ENCODE measurements around the gene TMEM208. TPM values are rescaled to one million over a fixed set of nuclear protein-coding genes. Genes with fewer than 3 reads are reported as not detected.
A peak's percentile ranks its signal among the peaks of the same experiment; 100 is the strongest.

TMEM208 gene
- total RNA-seq, 1 donor from 2014 or later, result 24.5 TPM

DNA sequence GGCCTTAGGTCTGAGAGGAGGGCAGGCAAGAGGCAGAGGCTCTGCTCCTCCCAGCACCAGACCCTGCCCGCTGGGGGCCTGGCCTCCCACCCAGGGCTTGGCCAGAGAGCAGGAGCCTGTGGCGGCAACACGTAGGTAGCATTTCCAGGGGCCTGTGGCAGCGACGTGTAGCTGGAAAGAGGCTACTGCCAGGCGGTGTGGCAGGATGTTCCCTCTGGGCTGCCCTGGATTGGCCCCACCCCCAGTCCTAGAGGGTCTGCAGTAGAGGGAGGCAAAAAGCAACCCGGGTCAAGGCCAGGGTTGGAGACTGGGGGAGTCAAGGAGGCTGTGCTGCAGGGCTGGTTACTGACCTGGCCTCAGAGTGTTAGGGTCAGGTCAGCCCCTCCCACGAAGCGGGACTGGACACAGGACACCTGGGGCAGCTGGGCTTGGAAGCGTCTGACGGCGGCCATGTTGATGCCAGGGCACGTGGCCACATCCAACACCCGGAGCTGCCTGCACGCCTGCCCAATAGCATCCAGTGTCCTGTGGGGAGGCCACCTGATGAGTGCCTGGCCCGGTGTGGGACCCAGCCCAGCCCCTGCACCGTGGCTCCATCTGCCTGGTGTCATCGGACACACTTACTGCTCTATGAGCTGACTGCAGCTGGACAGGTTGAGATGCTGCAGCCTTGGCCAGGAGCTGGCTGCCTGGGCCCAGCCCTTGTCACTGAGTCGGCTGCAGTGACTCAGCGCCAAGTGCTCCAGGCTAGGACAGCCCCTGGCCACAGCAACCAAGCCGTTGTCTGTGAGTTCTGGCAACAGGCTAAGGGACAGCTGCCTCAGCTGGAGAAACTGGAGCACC lies 19.5 kb upstream of the TMEM208 start:
- peak overlapping the region; percentile 23 for H3K27ac ChIP-seq (ENCODE audit: low read depth, low read length)
- peaks cover 28 to 44% (median 35%) of the 10 kb centered on the region in 3 donors for H3K4me1 ChIP-seq (ENCODE audit: control insufficient read depth in 3 of 3, insufficient read depth in 3 of 3, low read length in 3 of 3)
- no peaks in the 10 kb centered on the region for H3K9me3 ChIP-seq (ENCODE audit: control insufficient read depth in 3 of 3, low read length in 3 of 3)
- H3K9ac ChIP-seq (ENCODE audit: low read depth in 1 of 3, low read length in 3 of 3), result peak overlapping the region in 1 of 3 donors; percentile 43
- H3K27me3 ChIP-seq (ENCODE audit: control insufficient read depth in 3 of 3, insufficient read depth in 3 of 3, low read length in 3 of 3), result no peaks in the 10 kb centered on the region
- H3K4me3 ChIP-seq (ENCODE audit: low read length in 3 of 3), result peak overlapping the region in 1 of 3 donors; percentile 45
- H3K36me3 ChIP-seq (ENCODE audit: control insufficient read depth in 3 of 3, insufficient read depth in 3 of 3, low read length in 3 of 3), result peaks cover 2 to 13% (median 7%) of the 10 kb centered on the region in 3 donors

DNA sequence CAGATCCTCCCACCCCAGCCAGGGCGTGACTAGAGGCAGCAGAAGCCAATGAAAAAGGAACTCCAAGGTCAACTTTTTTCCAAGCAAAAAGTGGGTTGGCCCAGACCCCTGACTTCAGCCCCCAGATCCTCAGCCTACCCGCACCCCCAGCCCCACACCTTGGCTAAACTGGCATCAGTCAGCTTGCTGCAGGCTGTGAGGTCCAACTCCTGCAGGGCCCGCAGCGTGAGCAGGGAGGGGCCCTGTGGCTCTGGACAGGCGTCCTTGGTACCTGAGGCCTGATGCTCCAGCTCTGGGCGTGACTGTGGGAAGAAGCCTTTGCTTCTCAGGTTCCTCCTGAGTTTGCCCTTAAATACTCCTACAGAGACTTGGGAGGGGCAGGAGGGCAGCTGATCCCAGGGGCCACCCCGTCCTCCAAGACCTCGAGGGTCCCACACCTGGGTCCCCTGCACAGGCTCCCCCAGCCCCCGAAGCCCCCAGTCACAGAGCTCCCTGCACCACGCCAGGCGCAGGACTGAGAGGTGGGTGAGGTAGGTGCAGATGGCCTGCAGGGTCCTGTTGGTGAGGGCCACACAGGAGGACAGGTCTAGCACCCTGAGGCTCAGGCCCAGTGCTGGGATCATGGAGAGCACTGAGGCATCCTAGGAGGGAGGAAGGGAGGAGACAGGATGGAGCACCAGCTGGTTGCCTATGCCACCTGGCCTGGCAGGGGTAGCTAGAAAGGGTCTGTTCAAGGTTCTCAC lies 18.6 kb upstream of the TMEM208 start:
- peaks cover 0 to 13% (median 7%) of the 10 kb centered on the region in 3 donors for H3K36me3 ChIP-seq (ENCODE audit: control insufficient read depth in 3 of 3, insufficient read depth in 3 of 3, low read length in 3 of 3)
- H3K27ac ChIP-seq (ENCODE audit: low read depth, low read length), result peak overlapping the region; percentile 23

DNA sequence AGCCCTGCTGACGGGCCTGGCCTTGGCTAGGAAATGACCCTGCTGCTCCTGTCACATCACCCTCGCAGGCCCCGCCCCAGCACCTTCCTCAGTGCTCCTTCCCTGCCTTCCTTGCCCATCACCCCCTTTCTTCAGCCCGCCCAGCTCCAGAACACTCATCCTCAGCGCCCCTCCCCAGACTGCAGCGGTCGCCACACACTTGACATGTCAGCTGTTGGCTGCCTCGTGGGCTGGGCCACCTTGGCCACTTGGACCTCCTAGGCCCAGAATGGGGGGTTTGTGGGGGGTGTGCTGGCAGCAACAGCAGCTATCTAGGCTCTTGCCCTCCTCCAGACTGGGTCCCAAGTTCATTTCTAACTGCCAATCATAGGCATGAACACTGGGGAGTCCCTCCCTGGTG lies 17.4 kb upstream of the TMEM208 start:
- H3K27me3 ChIP-seq (ENCODE audit: control insufficient read depth in 3 of 3, insufficient read depth in 3 of 3, low read length in 3 of 3), result no peaks in the 10 kb centered on the region
- H3K27ac ChIP-seq (ENCODE audit: low read depth, low read length), result no peak overlapping the region
- peaks cover 0 to 8% (median 0%) of the 10 kb centered on the region in 3 donors for H3K36me3 ChIP-seq (ENCODE audit: control insufficient read depth in 3 of 3, insufficient read depth in 3 of 3, low read length in 3 of 3)
- H3K9me3 ChIP-seq (ENCODE audit: control insufficient read depth in 3 of 3, low read length in 3 of 3), result no peaks in the 10 kb centered on the region
- H3K4me1 ChIP-seq (ENCODE audit: control insufficient read depth in 3 of 3, insufficient read depth in 3 of 3, low read length in 3 of 3), result peaks cover 41 to 62% (median 51%) of the 10 kb centered on the region in 3 donors
- H3K4me3 ChIP-seq (ENCODE audit: low read length in 3 of 3), result no peak overlapping the region
- peak overlapping the region in 1 of 3 donors; percentile 16 for H3K9ac ChIP-seq (ENCODE audit: low read depth in 1 of 3, low read length in 3 of 3)

More for the DNA sequence above, 18.6 kb upstream of the TMEM208 start:
- Histone ChIP-seq H3K4me1 (ENCODE audit: control insufficient read depth in 3 of 3, insufficient read depth in 3 of 3, low read length in 3 of 3) (peaks cover 31 to 50% (median 40%) of the 10 kb centered on the region in 3 donors), H3K27me3 (ENCODE audit: control insufficient read depth in 3 of 3, insufficient read depth in 3 of 3, low read length in 3 of 3) (no peaks in the 10 kb centered on the region), H3K9me3 (ENCODE audit: control insufficient read depth in 3 of 3, low read length in 3 of 3) (no peaks in the 10 kb centered on the region), H3K4me3 (ENCODE audit: low read length in 3 of 3) (no peak overlapping the region), H3K9ac (ENCODE audit: low read depth in 1 of 3, low read length in 3 of 3) (peak overlapping the region in 1 of 3 donors; percentile 54)

DNA sequence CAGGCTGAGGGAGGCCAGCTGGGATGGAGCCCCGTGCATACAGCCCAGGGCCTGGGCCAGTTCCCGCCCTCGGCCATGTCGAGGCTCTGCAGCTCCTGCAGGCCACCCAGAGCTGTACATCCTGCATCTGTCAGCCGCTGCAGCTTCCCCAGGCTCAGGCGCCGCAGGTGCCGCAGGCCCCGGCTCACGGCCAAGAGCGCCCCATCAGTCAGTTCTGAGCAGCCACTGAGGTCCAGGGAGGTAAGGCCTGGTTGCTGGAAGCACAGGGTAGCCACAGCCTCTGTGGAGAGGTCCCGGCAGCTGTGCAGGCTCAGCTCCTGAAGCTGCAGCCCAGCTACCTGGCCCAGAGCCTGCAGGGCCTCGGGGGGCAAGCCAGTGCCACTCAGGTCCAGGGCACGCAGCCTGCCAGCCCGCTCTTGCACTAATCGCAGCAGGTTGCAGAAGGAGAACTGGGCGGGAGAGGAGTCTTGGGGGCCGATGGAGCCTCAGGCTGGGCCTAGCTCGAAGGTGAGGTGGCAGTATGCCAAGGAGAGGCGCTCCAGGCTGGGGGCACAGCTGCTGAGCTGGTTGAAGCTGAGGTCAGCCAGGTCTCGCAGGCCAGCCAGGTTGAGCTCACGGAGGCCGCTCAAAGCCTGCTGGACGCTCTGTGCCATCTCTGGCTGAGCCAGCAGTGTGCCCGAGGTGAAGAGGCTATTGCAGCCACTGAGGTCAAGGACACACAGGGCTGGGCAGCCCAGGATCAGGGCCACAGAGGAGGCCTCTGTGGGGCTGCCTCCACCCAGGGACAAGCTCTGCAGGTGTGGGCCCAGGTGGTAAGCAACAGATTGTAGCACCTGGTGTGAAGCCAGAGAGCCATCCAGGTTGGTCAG lies 16.6 kb upstream of the TMEM208 start:
- Histone ChIP-seq H3K27me3 (ENCODE audit: control insufficient read depth in 3 of 3, insufficient read depth in 3 of 3, low read length in 3 of 3) (no peaks in the 10 kb centered on the region), H3K27ac (ENCODE audit: low read depth, low read length) (no peak overlapping the region), H3K4me1 (ENCODE audit: control insufficient read depth in 3 of 3, insufficient read depth in 3 of 3, low read length in 3 of 3) (peaks cover 47 to 68% (median 58%) of the 10 kb centered on the region in 3 donors), H3K9ac (ENCODE audit: low read depth in 1 of 3, low read length in 3 of 3) (peak overlapping the region in 1 of 3 donors; percentile 54), H3K4me3 (ENCODE audit: low read length in 3 of 3) (peak overlapping the region in 1 of 3 donors; percentile 22), H3K9me3 (ENCODE audit: control insufficient read depth in 3 of 3, low read length in 3 of 3) (no peaks in the 10 kb centered on the region), H3K36me3 (ENCODE audit: control insufficient read depth in 3 of 3, insufficient read depth in 3 of 3, low read length in 3 of 3) (peaks cover 0 to 8% (median 0%) of the 10 kb centered on the region in 3 donors)

DNA sequence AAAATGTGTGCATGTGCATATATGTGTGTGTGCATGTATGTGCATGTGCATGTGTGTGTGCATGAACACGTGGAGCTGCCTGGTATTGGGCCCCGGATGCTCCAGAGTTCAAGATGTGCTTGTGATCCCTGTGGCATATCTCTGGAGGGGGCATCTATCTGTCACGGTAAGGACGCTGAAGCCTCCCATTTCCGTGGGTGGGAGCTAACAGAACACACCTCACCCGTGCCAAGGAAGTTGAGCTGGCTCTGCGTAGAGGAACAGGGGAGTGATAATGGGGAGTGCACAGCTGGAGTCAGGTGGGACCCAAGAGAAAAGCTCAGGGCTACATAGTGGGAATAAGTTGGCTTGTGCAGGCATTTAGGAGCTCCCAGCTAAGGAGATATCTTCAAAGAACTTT lies 15.3 kb upstream of the TMEM208 start:
- H3K36me3 ChIP-seq (ENCODE audit: control insufficient read depth in 3 of 3, insufficient read depth in 3 of 3, low read length in 3 of 3), result peaks cover 0 to 4% (median 0%) of the 10 kb centered on the region in 3 donors

DNA sequence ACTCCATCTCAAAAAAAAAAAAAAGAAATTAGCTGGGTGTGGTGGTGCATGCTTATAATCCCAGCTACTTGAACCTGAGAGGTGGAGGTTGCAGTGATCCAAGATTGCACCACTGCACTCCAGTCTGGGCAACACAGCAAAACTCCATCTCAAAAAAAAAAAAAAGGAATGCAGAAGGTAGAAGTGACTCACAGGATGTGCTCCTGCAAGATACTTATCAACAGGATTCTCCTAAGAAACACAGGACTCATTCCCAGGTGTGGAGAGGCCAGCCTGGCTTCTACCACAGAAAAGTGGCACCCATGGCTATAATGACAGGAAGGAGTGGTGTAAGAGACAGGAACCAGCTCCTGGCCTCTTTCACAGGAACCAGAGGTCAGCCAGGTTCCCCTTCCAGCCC lies 14.2 kb upstream of the TMEM208 start:
- H3K36me3 ChIP-seq (ENCODE audit: control insufficient read depth in 3 of 3, insufficient read depth in 3 of 3, low read length in 3 of 3), result peaks cover 0 to 7% (median 2%) of the 10 kb centered on the region in 3 donors
- H3K9ac ChIP-seq (ENCODE audit: low read depth in 1 of 3, low read length in 3 of 3), result no peak overlapping the region
- H3K4me3 ChIP-seq (ENCODE audit: low read length in 3 of 3), result no peak overlapping the region
- no peak overlapping the region for H3K27ac ChIP-seq (ENCODE audit: low read depth, low read length)
- H3K9me3 ChIP-seq (ENCODE audit: control insufficient read depth in 3 of 3, low read length in 3 of 3), result no peaks in the 10 kb centered on the region
- no peaks in the 10 kb centered on the region for H3K27me3 ChIP-seq (ENCODE audit: control insufficient read depth in 3 of 3, insufficient read depth in 3 of 3, low read length in 3 of 3)
- peaks cover 48 to 76% (median 63%) of the 10 kb centered on the region in 3 donors for H3K4me1 ChIP-seq (ENCODE audit: control insufficient read depth in 3 of 3, insufficient read depth in 3 of 3, low read length in 3 of 3)

More for the DNA sequence above, 15.3 kb upstream of the TMEM208 start:
- H3K4me3 ChIP-seq (ENCODE audit: low read length in 3 of 3), result no peak overlapping the region
- H3K4me1 ChIP-seq (ENCODE audit: control insufficient read depth in 3 of 3, insufficient read depth in 3 of 3, low read length in 3 of 3), result peaks cover 50 to 77% (median 64%) of the 10 kb centered on the region in 3 donors
- no peaks in the 10 kb centered on the region for H3K27me3 ChIP-seq (ENCODE audit: control insufficient read depth in 3 of 3, insufficient read depth in 3 of 3, low read length in 3 of 3)
- H3K9me3 ChIP-seq (ENCODE audit: control insufficient read depth in 3 of 3, low read length in 3 of 3), result no peaks in the 10 kb centered on the region
- no peak overlapping the region for H3K9ac ChIP-seq (ENCODE audit: low read depth in 1 of 3, low read length in 3 of 3)
- no peak overlapping the region for H3K27ac ChIP-seq (ENCODE audit: low read depth, low read length)

DNA sequence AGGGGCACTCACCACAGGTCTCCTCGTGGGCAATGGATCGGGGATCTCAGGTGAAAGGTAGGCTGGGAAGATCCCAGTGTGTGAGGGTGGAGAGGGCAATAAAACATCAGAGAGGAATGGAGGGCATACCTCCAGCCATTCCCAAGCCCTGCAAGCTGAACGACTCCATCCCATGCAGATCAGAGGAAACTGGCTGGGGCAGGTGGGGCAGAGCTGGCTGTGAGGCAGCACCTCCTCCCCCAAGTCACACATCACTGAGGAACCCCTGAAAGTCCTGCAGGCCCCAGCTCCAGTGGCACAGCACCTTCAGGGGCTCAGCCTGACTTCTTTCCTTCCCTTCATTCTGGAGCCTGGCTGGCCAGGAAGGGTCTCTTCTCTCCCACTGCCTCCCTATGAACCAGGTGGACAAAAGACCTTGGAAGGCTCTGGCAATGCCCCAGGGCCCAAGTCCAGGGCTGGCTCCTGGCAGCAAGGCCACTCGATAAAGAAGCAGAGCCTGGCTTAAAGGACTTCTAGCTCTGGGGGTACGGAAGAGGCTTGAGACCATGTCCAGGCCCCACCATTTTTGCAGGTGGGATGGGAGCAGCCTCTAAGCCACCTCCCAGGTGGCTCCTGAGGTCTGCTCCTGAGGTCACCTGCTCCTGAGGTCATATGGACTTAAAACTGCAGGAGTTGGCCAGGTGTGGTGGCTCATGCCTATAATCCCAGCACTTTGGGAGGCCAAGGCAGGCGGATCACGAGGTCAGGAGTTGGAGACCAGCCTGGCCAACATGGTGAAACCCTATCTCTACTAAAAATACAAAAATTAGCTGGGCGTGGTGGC lies 13.5 kb upstream of the TMEM208 start:
- no peak overlapping the region for H3K27ac ChIP-seq (ENCODE audit: low read depth, low read length)

DNA sequence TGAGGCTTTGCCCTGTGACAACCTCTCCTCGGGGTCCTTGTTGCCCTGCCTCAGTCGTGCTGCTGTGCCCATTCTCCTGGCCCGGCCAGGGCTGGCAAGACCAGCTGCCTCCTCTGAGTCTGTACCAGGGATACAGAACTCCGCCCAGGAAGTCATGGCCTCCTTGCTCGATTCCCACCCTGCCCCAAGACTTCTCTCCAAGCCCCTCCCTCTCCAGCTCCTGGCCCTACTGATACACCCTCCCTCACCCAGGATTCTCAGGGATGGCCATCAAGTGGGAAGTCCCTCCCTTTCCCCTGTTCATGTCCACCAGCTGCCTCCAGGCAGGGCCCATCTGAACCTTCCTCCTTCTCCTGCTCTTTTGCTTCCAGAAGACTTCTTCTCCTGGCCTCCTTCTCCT lies 11.2 kb upstream of the TMEM208 start:
- H3K4me1 ChIP-seq (ENCODE audit: control insufficient read depth in 3 of 3, insufficient read depth in 3 of 3, low read length in 3 of 3), result peaks cover 28 to 47% (median 40%) of the 10 kb centered on the region in 3 donors
- H3K27ac ChIP-seq (ENCODE audit: low read depth, low read length), result no peak overlapping the region

More for the DNA sequence above, 13.5 kb upstream of the TMEM208 start:
- Histone ChIP-seq H3K9ac (ENCODE audit: low read depth in 1 of 3, low read length in 3 of 3) (peak overlapping the region in 1 of 3 donors; percentile 25), H3K36me3 (ENCODE audit: control insufficient read depth in 3 of 3, insufficient read depth in 3 of 3, low read length in 3 of 3) (peaks cover 0 to 7% (median 2%) of the 10 kb centered on the region in 3 donors), H3K4me3 (ENCODE audit: low read length in 3 of 3) (no peak overlapping the region), H3K9me3 (ENCODE audit: control insufficient read depth in 3 of 3, low read length in 3 of 3) (no peaks in the 10 kb centered on the region), H3K27me3 (ENCODE audit: control insufficient read depth in 3 of 3, insufficient read depth in 3 of 3, low read length in 3 of 3) (no peaks in the 10 kb centered on the region), H3K4me1 (ENCODE audit: control insufficient read depth in 3 of 3, insufficient read depth in 3 of 3, low read length in 3 of 3) (peaks cover 46 to 70% (median 57%) of the 10 kb centered on the region in 3 donors)

More for the DNA sequence above, 11.2 kb upstream of the TMEM208 start:
- no peak overlapping the region for H3K4me3 ChIP-seq (ENCODE audit: low read length in 3 of 3)
- H3K27me3 ChIP-seq (ENCODE audit: control insufficient read depth in 3 of 3, insufficient read depth in 3 of 3, low read length in 3 of 3), result no peaks in the 10 kb centered on the region
- no peaks in the 10 kb centered on the region for H3K9me3 ChIP-seq (ENCODE audit: control insufficient read depth in 3 of 3, low read length in 3 of 3)
- peaks cover 2 to 11% (median 3%) of the 10 kb centered on the region in 3 donors for H3K36me3 ChIP-seq (ENCODE audit: control insufficient read depth in 3 of 3, insufficient read depth in 3 of 3, low read length in 3 of 3)
- H3K9ac ChIP-seq (ENCODE audit: low read depth in 1 of 3, low read length in 3 of 3), result no peak overlapping the region
